SU-DHL-6 (cell line): ENCODE results near the gene PITPNM3.

Source experiments
- CTCF ChIP-seq: fragments of 200-600 bp; sonication (generic); IDR thresholded peaks from one replicate; pipeline ENCODE4 v1.5.1; 2017; ENCODE audit warnings: antibody characterized with exemption, mild to moderate bottlenecking, low read length, moderate library complexity; ENCODE audit not compliant: insufficient read depth, poor library complexity, severe bottlenecking
- EZH2phosphoT487 ChIP-seq: fragments of 200-600 bp; sonication (generic), shearing (Covaris generic); conservative IDR thresholded peaks from 2 replicates; pipeline ENCODE4 v1.6.1; 2018; ENCODE audit warnings: mild to moderate bottlenecking, antibody characterized with exemption, low read length, moderate library complexity, mixed read lengths

GRCh38 chr17:6467567-6467966, 88.8 kb downstream of the PITPNM3 start:
- TF ChIP-seq CTCF (no peak), EZH2phosphoT487 (no peak)
